A673 (cell line): Measurements from ENCODE around the gene UBE3B.

Experiments used
- CTCF ChIP-seq: fragments of 300-800, 200-600 bp; sonication (generic); conservative IDR thresholded peaks from 2 replicates; pipeline ENCODE4 v1.5.1; 2017; ENCODE audit warnings: low read depth, mild to moderate bottlenecking, antibody characterized with exemption, low read length, moderate library complexity, mixed read lengths
- EZH2 ChIP-seq: fragments of 200-600 bp; sonication (generic); IDR thresholded peaks from 2 replicates; pipeline ENCODE4 v1.6.1; 2017; ENCODE audit warnings: borderline replicate concordance, low read depth, mild to moderate bottlenecking, mixed read lengths, antibody characterized with exemption, low read length; ENCODE audit not compliant: poor library complexity, severe bottlenecking

DNA sequence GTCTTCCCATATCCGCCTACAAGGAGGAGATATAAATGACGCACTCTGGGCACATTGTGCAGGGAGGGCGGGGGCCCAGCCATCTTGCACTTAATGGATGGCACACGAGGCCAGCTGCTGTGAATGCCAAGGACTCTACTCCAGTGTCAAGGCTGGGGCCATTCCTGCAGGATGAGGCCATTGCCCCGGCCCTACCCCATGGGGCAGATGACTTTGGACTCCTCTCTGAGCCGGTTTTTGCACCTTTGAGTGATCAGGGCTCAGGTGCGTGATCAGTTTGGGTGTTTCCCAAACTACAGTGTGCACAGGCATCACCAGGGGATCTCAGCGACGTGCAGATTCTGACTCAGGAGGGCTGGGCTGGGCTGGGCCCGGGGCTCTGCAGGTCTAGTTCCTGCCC, 79.8 kb downstream of the UBE3B start:
- TF ChIP-seq EZH2 (no peak), CTCF (no peak)
